Stimulated activated CD8-positive, alpha-beta memory T cell treated with anti-CD3 and anti-CD28 coated beads, Interleukin-2, amount 100 ng/mL, for 1 hour (primary cell): ENCODE measurements around the gene DUSP8.

Experiments
- DNase-seq, 2 donors: peaks; one replicate each; pipeline ENCODE4 v3.0.0-alpha.2; 2020; ENCODE audit warnings: low read depth in 2 of 2

The DUSP8 gene

GRCh38 chr11:1553808-1554594, 18.1 kb downstream of the DUSP8 start:
- DNase-seq = no peak

GRCh38 chr11:1549338-1550330, 22.4 kb downstream of the DUSP8 start:
- no peak for DNase-seq

- DNase-seq = no peak
These were observed 23.6 kb downstream of the DUSP8 start for GRCh38 chr11:1548221-1549070.

- no peak for DNase-seq
These were observed 24.5 kb downstream of the DUSP8 start for GRCh38 chr11:1547467-1548098.

- peak in 1 of 2 donors; percentile 22 for DNase-seq
These were observed 25.3 kb downstream of the DUSP8 start for GRCh38 chr11:1546536-1547466.

- no peak for DNase-seq
These were observed 26.0 kb downstream of the DUSP8 start for GRCh38 chr11:1546077-1546535.

- no peak for DNase-seq
These were observed 26.6 kb downstream of the DUSP8 start for GRCh38 chr11:1545432-1545831.

- DNase-seq = no peak
These were observed 27.5 kb downstream of the DUSP8 start for GRCh38 chr11:1544536-1544935.

GRCh38 chr11:1543606-1544263, 28.3 kb downstream of the DUSP8 start:
- no peak for DNase-seq

- DNase-seq = no peak
These were observed 29.8 kb downstream of the DUSP8 start for GRCh38 chr11:1542267-1542666.

GRCh38 chr11:1541474-1542204, 30.4 kb downstream of the DUSP8 start:
- no peak for DNase-seq

GRCh38 chr11:1540074-1540473, 32.0 kb downstream of the DUSP8 start:
- DNase-seq = no peak

GRCh38 chr11:1538153-1538552, 33.9 kb downstream of the DUSP8 start:
- no peak for DNase-seq

GRCh38 chr11:1536065-1536843, 35.8 kb downstream of the DUSP8 start:
- no peak for DNase-seq

GRCh38 chr11:1534682-1535081, 37.4 kb downstream of the DUSP8 start:
- DNase-seq = no peak

GRCh38 chr11:1534171-1534570, 37.9 kb downstream of the DUSP8 start:
- no peak for DNase-seq

- no peak for DNase-seq
These were observed 38.7 kb downstream of the DUSP8 start for GRCh38 chr11:1533342-1533725.
